ENCODE data around the gene IAPP. TPM values are rescaled to one million over a fixed set of nuclear protein-coding genes. Genes with fewer than 3 reads are reported as not detected.

Gene IAPP
- total and polyA plus RNA-seq, 2 experiments from 2014 or later = 0.32 TPM; not detected in 1

DNA sequence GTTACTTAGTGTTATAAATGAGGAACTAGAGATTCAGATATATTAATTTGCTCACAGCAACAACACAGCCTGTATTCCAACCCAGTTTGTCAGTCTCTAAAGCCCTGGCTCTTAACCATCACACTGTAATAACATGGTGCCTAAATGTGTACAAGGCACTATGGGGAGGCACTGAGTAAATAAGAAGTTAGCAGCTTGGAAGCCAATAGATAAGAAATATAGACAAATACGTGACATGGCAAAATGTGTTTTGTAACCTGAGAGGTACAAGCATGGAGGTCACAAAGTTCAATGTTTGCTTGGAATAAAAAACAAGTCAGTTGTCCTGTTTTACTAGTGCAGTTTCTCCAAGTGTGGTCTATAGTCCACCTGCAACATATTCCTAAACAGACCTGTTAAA lies 21.7 kb upstream of the IAPP start:
- H3K36me3 ChIP-seq (ENCODE audit: insufficient read depth) = no peaks in the 10 kb centered on the region
- H3K27ac Mint-ChIP-seq = no peak overlapping the region

More for the DNA sequence above, 21.7 kb upstream of the IAPP start:
- no peaks in the 10 kb centered on the region for H3K27me3 ChIP-seq (ENCODE audit: insufficient read depth)
- no peaks in the 10 kb centered on the region for H3K9me2 ChIP-seq (ENCODE audit: insufficient read depth)
- Mint-ChIP-seq H3K4me1 (peaks cover 15% of the 10 kb centered on the region), H3K27me3 (ENCODE audit: insufficient read depth, low read depth, poor library complexity) (no peaks in the 10 kb centered on the region), H3K4me3 (no peak overlapping the region), H3K36me3 (ENCODE audit: low read depth) (no peaks in the 10 kb centered on the region), H3K9me3 (no peaks in the 10 kb centered on the region)
- H3K4me2 ChIP-seq = no peak overlapping the region
- no peaks in the 10 kb centered on the region for H3F3A ChIP-seq (replicated peaks; ENCODE audit: low read depth)
- H2AFZ ChIP-seq = no peak overlapping the region
- no peaks in the 10 kb centered on the region for H3K79me2 ChIP-seq (replicated peaks; ENCODE audit: insufficient read depth)
- no peak for TF ChIP-seq NANOG (IDR thresholded peaks at IDR 0.05; ENCODE audit: borderline replicate concordance)
- TF ChIP-seq EZH2 (IDR thresholded peaks at IDR 0.05; ENCODE audit: low read depth, unreplicated experiment) = no peak
- TF ChIP-seq, protein P1, sequence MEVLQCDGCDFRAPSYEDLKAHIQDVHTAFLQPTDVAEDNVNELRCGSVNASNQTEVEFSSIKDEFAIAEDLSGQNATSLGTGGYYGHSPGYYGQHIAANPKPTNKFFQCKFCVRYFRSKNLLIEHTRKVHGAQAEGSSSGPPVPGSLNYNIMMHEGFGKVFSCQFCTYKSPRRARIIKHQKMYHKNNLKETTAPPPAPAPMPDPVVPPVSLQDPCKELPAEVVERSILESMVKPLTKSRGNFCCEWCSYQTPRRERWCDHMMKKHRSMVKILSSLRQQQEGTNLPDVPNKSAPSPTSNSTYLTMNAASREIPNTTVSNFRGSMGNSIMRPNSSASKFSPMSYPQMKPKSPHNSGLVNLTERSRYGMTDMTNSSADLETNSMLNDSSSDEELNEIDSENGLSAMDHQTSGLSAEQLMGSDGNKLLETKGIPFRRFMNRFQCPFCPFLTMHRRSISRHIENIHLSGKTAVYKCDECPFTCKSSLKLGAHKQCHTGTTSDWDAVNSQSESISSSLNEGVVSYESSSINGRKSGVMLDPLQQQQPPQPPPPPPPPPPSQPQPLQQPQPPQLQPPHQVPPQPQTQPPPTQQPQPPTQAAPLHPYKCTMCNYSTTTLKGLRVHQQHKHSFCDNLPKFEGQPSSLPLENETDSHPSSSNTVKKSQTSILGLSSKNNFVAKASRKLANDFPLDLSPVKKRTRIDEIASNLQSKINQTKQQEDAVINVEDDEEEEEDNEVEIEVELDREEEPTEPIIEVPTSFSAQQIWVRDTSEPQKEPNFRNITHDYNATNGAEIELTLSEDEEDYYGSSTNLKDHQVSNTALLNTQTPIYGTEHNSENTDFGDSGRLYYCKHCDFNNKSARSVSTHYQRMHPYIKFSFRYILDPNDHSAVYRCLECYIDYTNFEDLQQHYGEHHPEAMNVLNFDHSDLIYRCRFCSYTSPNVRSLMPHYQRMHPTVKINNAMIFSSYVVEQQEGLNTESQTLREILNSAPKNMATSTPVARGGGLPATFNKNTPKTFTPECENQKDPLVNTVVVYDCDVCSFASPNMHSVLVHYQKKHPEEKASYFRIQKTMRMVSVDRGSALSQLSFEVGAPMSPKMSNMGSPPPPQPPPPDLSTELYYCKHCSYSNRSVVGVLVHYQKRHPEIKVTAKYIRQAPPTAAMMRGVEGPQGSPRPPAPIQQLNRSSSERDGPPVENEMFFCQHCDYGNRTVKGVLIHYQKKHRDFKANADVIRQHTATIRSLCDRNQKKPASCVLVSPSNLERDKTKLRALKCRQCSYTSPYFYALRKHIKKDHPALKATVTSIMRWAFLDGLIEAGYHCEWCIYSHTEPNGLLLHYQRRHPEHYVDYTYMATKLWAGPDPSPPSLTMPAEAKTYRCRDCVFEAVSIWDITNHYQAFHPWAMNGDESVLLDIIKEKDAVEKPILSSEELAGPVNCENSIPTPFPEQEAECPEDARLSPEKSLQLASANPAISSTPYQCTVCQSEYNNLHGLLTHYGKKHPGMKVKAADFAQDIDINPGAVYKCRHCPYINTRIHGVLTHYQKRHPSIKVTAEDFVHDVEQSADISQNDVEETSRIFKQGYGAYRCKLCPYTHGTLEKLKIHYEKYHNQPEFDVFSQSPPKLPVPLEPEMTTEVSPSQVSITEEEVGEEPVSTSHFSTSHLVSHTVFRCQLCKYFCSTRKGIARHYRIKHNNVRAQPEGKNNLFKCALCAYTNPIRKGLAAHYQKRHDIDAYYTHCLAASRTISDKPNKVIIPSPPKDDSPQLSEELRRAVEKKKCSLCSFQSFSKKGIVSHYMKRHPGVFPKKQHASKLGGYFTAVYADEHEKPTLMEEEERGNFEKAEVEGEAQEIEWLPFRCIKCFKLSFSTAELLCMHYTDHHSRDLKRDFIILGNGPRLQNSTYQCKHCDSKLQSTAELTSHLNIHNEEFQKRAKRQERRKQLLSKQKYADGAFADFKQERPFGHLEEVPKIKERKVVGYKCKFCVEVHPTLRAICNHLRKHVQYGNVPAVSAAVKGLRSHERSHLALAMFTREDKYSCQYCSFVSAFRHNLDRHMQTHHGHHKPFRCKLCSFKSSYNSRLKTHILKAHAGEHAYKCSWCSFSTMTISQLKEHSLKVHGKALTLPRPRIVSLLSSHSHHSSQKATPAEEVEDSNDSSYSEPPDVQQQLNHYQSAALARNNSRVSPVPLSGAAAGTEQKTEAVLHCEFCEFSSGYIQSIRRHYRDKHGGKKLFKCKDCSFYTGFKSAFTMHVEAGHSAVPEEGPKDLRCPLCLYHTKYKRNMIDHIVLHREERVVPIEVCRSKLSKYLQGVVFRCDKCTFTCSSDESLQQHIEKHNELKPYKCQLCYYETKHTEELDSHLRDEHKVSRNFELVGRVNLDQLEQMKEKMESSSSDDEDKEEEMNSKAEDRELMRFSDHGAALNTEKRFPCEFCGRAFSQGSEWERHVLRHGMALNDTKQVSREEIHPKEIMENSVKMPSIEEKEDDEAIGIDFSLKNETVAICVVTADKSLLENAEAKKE (CRISPR knock-in tag; IDR thresholded peaks at IDR 0.05) = no peak
- TF ChIP-seq POLR2AphosphoS5 (IDR thresholded peaks at IDR 0.05; ENCODE audit: low read depth) = no peak
- TF ChIP-seq, protein P2, sequence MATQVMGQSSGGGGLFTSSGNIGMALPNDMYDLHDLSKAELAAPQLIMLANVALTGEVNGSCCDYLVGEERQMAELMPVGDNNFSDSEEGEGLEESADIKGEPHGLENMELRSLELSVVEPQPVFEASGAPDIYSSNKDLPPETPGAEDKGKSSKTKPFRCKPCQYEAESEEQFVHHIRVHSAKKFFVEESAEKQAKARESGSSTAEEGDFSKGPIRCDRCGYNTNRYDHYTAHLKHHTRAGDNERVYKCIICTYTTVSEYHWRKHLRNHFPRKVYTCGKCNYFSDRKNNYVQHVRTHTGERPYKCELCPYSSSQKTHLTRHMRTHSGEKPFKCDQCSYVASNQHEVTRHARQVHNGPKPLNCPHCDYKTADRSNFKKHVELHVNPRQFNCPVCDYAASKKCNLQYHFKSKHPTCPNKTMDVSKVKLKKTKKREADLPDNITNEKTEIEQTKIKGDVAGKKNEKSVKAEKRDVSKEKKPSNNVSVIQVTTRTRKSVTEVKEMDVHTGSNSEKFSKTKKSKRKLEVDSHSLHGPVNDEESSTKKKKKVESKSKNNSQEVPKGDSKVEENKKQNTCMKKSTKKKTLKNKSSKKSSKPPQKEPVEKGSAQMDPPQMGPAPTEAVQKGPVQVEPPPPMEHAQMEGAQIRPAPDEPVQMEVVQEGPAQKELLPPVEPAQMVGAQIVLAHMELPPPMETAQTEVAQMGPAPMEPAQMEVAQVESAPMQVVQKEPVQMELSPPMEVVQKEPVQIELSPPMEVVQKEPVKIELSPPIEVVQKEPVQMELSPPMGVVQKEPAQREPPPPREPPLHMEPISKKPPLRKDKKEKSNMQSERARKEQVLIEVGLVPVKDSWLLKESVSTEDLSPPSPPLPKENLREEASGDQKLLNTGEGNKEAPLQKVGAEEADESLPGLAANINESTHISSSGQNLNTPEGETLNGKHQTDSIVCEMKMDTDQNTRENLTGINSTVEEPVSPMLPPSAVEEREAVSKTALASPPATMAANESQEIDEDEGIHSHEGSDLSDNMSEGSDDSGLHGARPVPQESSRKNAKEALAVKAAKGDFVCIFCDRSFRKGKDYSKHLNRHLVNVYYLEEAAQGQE (IDR thresholded peaks at IDR 0.05; ENCODE audit: unreplicated experiment) = no peak
- no peak for TF ChIP-seq EZH2phosphoT487 (IDR thresholded peaks at IDR 0.05; ENCODE audit: unreplicated experiment)
- no peak for TF ChIP-seq CREB1 (CRISPR knock-in tag; IDR thresholded peaks at IDR 0.05; ENCODE audit: low read depth)
- TF ChIP-seq JUNB (IDR thresholded peaks at IDR 0.05; ENCODE audit: unreplicated experiment) = no peak
- no peak for TF ChIP-seq ZNF114 (CRISPR knock-in tag; IDR thresholded peaks at IDR 0.05)
- no peak for TF ChIP-seq STAT1 (IDR thresholded peaks at IDR 0.05; ENCODE audit: unreplicated experiment)
- TF ChIP-seq, protein P3, sequence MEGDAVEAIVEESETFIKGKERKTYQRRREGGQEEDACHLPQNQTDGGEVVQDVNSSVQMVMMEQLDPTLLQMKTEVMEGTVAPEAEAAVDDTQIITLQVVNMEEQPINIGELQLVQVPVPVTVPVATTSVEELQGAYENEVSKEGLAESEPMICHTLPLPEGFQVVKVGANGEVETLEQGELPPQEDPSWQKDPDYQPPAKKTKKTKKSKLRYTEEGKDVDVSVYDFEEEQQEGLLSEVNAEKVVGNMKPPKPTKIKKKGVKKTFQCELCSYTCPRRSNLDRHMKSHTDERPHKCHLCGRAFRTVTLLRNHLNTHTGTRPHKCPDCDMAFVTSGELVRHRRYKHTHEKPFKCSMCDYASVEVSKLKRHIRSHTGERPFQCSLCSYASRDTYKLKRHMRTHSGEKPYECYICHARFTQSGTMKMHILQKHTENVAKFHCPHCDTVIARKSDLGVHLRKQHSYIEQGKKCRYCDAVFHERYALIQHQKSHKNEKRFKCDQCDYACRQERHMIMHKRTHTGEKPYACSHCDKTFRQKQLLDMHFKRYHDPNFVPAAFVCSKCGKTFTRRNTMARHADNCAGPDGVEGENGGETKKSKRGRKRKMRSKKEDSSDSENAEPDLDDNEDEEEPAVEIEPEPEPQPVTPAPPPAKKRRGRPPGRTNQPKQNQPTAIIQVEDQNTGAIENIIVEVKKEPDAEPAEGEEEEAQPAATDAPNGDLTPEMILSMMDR (conservative IDR thresholded peaks at IDR 0.05; ENCODE audit: low read depth in 2 of 2) = no peak
- no peak for TF ChIP-seq ZNF331 (CRISPR knock-in tag; IDR thresholded peaks at IDR 0.05; ENCODE audit: low read depth)
- TF ChIP-seq, protein P4, sequence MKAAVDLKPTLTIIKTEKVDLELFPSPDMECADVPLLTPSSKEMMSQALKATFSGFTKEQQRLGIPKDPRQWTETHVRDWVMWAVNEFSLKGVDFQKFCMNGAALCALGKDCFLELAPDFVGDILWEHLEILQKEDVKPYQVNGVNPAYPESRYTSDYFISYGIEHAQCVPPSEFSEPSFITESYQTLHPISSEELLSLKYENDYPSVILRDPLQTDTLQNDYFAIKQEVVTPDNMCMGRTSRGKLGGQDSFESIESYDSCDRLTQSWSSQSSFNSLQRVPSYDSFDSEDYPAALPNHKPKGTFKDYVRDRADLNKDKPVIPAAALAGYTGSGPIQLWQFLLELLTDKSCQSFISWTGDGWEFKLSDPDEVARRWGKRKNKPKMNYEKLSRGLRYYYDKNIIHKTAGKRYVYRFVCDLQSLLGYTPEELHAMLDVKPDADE (IDR thresholded peaks at IDR 0.05) = no peak
- ATAC-seq (no peak), DNase-seq (ENCODE audit: low spot score) (no peak)
- H4K20me1 ChIP-seq (replicated peaks; ENCODE audit: insufficient read depth) = no peaks in the 10 kb centered on the region
- no peak overlapping the region for H3K4me3 ChIP-seq
- H3K27ac ChIP-seq (ENCODE audit: low read depth) = no peak overlapping the region
- no peaks in the 10 kb centered on the region; the same call in 1 of the 2 replicates for H3K4me1 ChIP-seq (ENCODE audit: insufficient read depth)
